Vagina (tissue), 2 donors: Measurements from ENCODE around the gene ST6GALNAC3. TPM values are rescaled to one million over a fixed set of nuclear protein-coding genes. Genes with fewer than 3 reads are reported as not detected.
"Not testable (repeated sequence)": the region's sequence is repeated elsewhere in the genome, so short reads cannot be mapped to it uniquely, and the experiment has no call there.

ENCODE experiments used
- DNase-seq, 2 donors: peaks; one replicate each; pipeline ENCODE4 v3.0.0-alpha.2; 2017; ENCODE audit errors: extremely low spot score in 2 of 2
- H3K27ac ChIP-seq: fragments of 200-600 bp; sonication (generic); one replicate; pipeline ENCODE4 v1.5.1; 2019
- H3K27me3 ChIP-seq: fragments of 200-600 bp; sonication (generic); one replicate; pipeline ENCODE4 v1.5.1; 2019
- H3K36me3 ChIP-seq, 2 donors: fragments of 200-600 bp; sonication (generic); one replicate each; pipeline ENCODE4 v1.5.1; 2017 to 2019
- H3K4me1 ChIP-seq: fragments of 200-600 bp; sonication (generic); one replicate; pipeline ENCODE4 v1.5.1; 2019
- H3K4me3 ChIP-seq, 2 donors: fragments of 200-600 bp; sonication (generic); 1 replicate in 1 of 2; 2 replicates in 1 of 2; pipeline ENCODE4 v1.5.1; 2016 to 2019
- H3K9me3 ChIP-seq: fragments of 200-600 bp; sonication (generic); one replicate; pipeline ENCODE4 v1.5.1; 2019
- POLR2A ChIP-seq, 2 donors: fragments of 450-650 bp; IDR thresholded peaks; one replicate each; pipeline ENCODE4 v1.6.1; 2017; ENCODE audit warnings: antibody characterized with exemption in 2 of 2, mild to moderate bottlenecking in 2 of 2, moderate library complexity in 2 of 2
- POLR2AphosphoS5 ChIP-seq, 2 donors: sonication (generic); formaldehyde crosslinking; IDR thresholded peaks; one replicate each; pipeline ENCODE4 v1.9.0; 2017; ENCODE audit warnings: antibody characterized with exemption in 2 of 2, mild to moderate bottlenecking in 2 of 2, low read depth in 1 of 2; ENCODE audit not compliant: insufficient read depth in 1 of 2
- intact Hi-C: fragments of 100-400 bp; cut with DNase I; formaldehyde crosslinking; loops from one replicate; pipeline ENCODE4 v1.15.1; 2023
- total RNA-seq: library from RNA; depleted of rRNA; stranded (reverse); fragments of >200 nt; gene quantifications from one replicate; pipeline ENCODE4 v1.2.3, GENCODE V29; 2016
- TF ChIP-seq, protein P1 (sequence below), 3 experiments: fragments of 450-650 bp in 2 of 3; fragments of 200-600 bp in 1 of 3; sonication (generic) in 1 of 3; IDR thresholded peaks; one replicate each; pipeline ENCODE4 v1.5.1; 2017 to 2019; ENCODE audit warnings: antibody characterized with exemption in 3 of 3, mild to moderate bottlenecking in 2 of 3, moderate library complexity in 2 of 3

ST6GALNAC3 gene
- total RNA-seq, 1 donor from 2014 or later: 21.1 TPM

DNA sequence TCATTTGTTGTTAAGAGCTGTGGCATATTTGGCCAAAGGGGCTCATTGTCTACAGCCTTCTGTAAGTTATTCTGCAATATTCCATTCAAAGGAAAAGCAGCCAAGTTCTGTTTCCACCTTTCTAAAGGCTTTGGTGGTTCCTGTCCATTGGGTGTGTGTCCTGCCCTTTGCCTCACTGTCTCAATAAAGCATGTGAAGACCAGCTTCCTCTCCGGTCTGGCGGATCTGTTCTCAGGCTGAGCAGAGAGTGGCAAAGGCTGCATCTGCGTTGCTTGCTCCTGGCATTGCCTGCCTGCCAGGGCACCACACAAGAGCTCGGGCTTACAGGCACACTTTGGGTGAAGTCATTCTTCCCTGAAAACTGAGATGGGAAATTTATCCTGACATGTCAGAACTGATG is 34.9 kb downstream of the ST6GALNAC3 start:
- Histone ChIP-seq H3K4me3 (no peak overlapping the region), H3K27ac (no peak overlapping the region), H3K4me1 (no peaks in the 10 kb centered on the region), H3K36me3 (no peaks in the 10 kb centered on the region), H3K9me3 (no peaks in the 10 kb centered on the region), H3K27me3 (no peaks in the 10 kb centered on the region)
- DNase-seq: no peak
- intact Hi-C loops: no loop called here
- TF ChIP-seq, protein P1, sequence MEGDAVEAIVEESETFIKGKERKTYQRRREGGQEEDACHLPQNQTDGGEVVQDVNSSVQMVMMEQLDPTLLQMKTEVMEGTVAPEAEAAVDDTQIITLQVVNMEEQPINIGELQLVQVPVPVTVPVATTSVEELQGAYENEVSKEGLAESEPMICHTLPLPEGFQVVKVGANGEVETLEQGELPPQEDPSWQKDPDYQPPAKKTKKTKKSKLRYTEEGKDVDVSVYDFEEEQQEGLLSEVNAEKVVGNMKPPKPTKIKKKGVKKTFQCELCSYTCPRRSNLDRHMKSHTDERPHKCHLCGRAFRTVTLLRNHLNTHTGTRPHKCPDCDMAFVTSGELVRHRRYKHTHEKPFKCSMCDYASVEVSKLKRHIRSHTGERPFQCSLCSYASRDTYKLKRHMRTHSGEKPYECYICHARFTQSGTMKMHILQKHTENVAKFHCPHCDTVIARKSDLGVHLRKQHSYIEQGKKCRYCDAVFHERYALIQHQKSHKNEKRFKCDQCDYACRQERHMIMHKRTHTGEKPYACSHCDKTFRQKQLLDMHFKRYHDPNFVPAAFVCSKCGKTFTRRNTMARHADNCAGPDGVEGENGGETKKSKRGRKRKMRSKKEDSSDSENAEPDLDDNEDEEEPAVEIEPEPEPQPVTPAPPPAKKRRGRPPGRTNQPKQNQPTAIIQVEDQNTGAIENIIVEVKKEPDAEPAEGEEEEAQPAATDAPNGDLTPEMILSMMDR (IDR thresholded peaks at IDR 0.05): no peak
- TF ChIP-seq POLR2AphosphoS5 (IDR thresholded peaks at IDR 0.05; ENCODE audit: insufficient read depth in 1 of 2, low read depth in 1 of 2) (no peak), POLR2A (IDR thresholded peaks at IDR 0.05) (no peak)

DNA sequence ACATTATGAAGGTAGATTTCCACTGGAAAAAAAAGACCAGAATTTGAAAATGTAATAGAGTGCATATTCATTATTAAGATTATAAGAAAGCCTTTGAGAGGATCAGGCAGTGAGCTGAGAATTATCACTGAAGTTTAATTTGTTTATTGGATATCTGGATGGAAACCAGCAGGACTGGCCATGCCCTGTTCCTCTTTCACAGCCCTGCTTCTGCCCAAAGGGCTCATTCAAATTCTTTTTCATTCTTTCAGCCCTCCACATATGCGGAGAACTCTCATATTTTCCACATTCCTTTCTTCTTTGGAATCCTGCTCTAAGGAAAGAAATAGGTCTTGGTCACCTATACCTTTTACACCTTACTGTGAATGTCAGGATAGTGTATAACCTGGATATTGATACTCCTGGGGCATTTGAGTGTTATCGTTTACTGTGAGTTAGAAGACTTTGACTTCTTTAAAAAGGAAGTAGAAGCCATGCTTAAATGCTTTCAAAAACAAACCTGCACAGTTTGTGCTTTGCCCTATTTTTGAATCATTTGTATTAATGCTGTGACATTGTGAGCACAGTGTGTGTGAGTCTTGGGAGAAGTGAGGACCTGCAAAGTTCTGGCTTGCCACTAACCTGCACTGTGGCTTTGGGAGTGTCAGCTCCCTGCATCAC is 35.5 kb downstream of the ST6GALNAC3 start:
- DNase-seq: no peak
- H3K27me3 ChIP-seq: no peaks in the 10 kb centered on the region
- H3K27ac ChIP-seq: no peak overlapping the region
- TF ChIP-seq POLR2A (IDR thresholded peaks at IDR 0.05): no peak
- no peak for TF ChIP-seq POLR2AphosphoS5 (IDR thresholded peaks at IDR 0.05; ENCODE audit: insufficient read depth in 1 of 2, low read depth in 1 of 2)
- TF ChIP-seq, protein P1 (IDR thresholded peaks at IDR 0.05): no peak
- no peak overlapping the region for H3K4me3 ChIP-seq
- intact Hi-C loops: no loop called here
- no peaks in the 10 kb centered on the region for H3K36me3 ChIP-seq
- no peaks in the 10 kb centered on the region for H3K4me1 ChIP-seq
- no peaks in the 10 kb centered on the region for H3K9me3 ChIP-seq

DNA sequence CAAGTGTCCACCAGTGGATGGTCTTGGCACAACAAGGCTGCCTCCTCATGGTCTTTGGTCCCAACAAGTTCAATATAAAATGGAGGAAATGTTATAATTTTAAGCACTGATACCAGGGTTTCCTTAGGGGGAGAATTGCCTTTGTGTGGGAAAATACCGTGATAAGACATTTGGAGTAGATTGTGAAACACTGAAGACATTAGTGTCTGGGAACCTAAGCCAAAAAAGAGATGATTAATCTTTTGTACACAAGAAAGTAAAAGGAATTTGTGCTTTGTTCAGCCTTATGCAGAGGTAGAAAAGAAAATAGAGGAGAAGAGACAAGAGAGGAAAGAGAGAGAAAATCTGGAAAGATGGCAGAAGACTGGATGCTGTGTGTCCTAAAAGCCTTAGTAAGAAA is 36.1 kb downstream of the ST6GALNAC3 start:
- no peak for DNase-seq
- intact Hi-C loops: no loop called here
- no peaks in the 10 kb centered on the region for H3K27me3 ChIP-seq
- no peaks in the 10 kb centered on the region for H3K4me1 ChIP-seq
- TF ChIP-seq POLR2A (IDR thresholded peaks at IDR 0.05) (no peak), POLR2AphosphoS5 (IDR thresholded peaks at IDR 0.05; ENCODE audit: insufficient read depth in 1 of 2, low read depth in 1 of 2) (no peak)
- TF ChIP-seq, protein P1 (IDR thresholded peaks at IDR 0.05): no peak
- no peaks in the 10 kb centered on the region for H3K9me3 ChIP-seq
- H3K36me3 ChIP-seq: no peaks in the 10 kb centered on the region
- H3K27ac ChIP-seq: no peak overlapping the region
- no peak overlapping the region for H3K4me3 ChIP-seq

DNA sequence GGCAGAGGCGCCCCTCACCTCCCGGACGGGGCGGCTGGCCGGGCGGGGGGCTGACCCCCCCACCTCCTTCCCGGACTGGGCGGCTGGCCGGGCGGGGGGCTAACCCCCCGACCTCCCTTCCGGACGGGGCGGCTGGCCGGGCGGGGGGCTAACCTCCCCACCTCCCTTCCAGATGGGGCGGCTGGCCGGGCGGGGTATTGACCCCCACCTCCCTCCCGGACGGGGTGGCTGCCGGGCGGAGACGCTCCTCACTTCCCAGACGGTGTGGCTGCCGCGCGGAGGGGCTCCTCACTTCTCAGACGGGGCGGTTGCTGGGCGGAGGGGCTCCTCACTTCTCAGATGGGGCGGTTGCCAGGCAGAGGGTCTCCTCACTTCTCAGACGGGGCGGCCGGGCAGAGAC is 37.8 kb downstream of the ST6GALNAC3 start:
- H3K27ac ChIP-seq, H3K9me3 ChIP-seq, H3K4me1 ChIP-seq, H3K36me3 ChIP-seq, H3K27me3 ChIP-seq, intact Hi-C loops, H3K4me3 ChIP-seq, DNase-seq: not testable (repeated sequence)

DNA sequence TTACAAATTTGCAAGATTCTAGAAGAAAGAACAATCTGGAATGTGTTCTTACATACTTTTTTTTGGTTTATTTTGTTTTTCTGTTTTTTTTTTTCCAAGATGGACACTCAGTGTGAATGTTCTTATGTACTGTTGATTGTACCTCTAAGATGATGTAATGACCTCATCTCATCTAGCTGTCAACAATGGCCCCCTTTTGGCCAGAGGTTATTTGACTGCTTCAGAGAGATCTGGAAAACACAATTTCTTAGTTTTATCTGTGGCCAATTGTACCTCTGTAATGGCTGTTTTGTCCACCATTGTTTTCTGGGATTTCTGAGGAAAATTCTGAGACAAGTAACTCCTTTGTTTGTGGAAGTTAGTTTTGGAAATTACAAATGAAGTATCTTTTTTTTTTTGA is 38.9 kb downstream of the ST6GALNAC3 start:
- intact Hi-C loops: no loop called here
- Histone ChIP-seq H3K4me1 (no peaks in the 10 kb centered on the region), H3K36me3 (no peaks in the 10 kb centered on the region), H3K27me3 (no peaks in the 10 kb centered on the region), H3K27ac (no peak overlapping the region), H3K9me3 (no peaks in the 10 kb centered on the region), H3K4me3 (no peak overlapping the region)
- TF ChIP-seq POLR2AphosphoS5 (IDR thresholded peaks at IDR 0.05; ENCODE audit: insufficient read depth in 1 of 2, low read depth in 1 of 2) (no peak), POLR2A (IDR thresholded peaks at IDR 0.05) (no peak)
- TF ChIP-seq, protein P1 (IDR thresholded peaks at IDR 0.05): no peak
- no peak for DNase-seq
